ENCODE measurements around the gene PTK6.
"Not testable (repeated sequence)": the region's sequence is repeated elsewhere in the genome, so short reads cannot be mapped to it uniquely, and the experiment has no call there.

The PTK6 gene

DNA sequence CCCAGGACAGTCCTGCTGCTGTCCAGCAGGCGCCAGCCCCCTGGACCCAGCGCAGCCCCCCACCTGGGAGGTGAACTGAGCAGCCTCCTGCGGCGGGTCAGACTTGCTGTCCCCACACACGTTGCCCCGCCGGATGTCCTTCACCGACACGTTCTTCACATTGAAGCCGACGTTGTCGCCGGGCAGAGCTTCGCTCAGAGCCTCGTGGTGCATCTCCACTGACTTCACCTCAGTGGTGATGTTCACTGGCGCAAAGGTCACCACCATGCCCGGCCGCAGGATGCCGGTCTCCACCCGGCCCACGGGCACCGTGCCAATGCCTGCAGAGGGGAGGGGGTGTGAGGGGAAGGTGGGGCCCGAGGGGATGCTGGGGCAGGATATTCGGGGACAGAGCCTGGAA, 46.8 kb downstream of the PTK6 start:
- DNase-seq, result no peak

DNA sequence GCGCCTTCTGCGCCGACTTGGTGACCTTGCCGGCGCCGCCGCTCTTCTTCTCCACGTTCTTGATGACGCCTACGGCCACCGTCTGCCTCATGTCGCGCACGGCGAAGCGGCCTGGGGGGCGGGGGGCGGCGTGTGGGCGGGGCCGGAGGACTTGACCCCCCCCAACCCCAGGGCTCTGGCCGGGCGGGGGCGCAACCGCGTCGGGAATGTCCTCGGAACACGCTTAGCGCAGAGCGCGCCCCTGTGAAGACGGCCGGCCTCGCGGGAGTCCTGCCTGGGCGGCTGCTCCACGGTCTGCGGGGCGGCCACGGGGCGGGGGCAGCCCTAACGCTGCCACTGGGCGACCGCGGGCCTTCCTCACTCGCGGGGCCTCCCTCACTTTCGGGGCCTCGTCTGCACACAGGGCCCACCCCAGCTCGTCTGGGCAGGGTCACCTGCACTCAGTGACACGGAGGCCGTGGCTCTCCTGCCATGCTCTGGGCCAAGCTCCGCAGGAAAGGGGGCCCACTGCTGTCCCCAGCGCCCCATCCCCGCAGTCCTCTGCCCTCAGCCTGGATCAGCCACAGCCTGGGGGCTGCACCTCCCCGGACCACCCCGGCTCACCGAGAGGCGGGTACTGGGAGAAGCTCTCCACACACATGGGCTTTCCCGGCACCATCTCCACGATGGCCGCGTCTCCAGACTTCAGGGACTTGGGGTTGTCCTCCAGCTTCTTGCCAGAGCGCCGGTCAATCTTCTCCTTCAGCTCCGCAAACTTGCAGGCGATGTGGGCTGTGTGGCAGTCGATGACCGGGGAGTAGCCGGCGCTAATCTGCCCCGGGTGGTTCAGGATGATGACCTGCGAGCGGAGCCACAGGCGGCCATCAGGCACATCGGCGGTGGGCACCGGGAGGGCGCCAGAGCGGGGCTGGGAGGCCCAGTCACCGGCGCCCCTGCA, 48.6 kb downstream of the PTK6 start:
- DNase-seq, result no peak

- no peak for DNase-seq
These were observed 49.4 kb downstream of the PTK6 start for GRCh38 chr20:63487781-63488241.

DNA sequence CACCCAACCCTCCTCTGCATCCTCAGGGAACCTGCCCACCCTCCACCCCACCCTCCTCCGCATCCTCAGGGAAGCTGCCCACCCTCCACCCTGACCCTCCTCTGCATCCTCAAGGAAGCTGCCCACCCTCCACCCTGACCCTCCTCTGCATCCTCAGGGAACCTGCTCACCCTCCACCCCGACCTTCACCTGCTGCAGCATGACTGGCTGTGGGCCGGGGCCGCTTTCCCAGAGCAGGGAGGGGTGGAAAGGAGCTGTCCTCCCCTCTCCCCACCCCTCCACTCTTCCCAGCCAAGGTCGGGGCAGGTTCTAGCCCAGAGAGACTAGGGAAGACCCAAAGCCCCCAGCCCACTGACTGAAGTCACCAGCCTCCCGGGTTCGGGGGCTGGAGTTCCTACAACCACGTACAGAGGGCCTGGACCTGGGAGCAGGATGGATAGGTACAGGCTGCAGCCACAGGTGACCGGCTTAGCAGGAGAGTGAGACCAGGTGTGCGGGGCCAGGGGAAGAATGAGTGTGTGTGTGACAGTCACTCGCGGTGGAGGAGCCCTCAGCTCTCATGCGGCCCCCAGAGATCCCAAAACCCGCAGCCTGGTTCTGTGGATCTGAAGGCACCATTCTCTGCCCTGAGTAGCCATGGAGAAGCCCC, 49.9 kb downstream of the PTK6 start:
- DNase-seq, result no peak

DNA sequence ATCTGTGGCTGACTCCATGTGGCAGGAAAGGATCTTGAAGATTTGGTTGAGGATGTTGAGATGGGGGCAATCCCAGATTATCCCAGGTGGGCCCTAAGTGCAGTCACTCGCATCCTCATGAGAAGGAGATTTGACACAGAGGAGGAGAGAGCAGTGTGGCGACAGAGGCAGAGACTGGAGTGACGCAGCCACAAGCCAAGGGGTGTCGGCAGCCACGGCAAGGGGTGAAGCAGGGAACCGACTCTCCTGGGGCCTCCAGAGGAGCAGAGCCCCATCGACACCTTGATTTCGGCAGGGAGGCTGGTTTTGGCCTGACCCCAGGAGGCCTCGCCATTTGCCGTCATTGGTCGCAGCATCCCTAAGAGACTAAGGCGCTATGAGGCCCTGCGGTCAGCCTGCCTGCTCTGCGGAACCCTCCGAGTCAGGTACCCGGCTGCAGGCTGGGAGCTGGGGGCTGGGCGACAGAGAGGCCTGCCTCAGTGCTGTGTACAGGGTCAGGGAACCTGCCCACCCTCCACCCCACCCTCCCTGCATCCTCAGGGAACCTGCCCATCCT, 50.8 kb downstream of the PTK6 start:
- DNase-seq, result no peak

DNA sequence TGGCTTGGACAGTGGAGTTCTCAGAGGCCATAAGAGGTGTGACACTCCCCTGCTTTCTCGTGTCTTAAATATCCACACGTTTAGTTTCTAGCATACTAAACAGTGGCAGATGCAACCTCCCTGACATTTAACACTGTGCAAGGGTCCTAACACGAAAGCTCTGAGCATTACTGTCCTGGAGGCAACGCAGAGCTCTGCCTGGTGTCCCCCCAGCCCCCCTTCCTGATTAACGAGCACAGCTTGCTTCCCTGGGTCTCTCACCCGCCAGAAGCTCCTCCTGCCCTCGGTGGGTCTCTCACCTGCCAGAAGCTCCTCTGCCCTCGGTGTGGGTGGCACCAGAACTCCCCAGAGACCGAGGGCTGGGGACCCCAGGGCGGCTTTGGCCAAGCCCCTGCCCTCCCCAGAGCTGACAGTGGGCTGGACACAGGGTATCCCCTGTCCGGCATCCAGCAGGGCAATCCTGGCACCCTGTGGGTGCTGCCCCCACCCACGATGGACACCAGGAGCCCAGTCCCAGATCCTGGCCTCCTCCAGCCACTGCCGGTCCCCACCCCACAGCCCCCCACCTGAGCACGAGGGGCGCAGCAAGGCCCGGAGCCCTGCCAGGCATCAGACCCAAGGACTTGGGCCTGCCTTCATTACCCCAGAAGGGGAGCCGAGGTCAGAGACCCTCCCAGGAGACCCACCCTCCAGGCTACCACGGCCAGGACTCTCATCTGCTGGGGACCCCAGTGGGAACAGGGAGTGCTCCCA, 52.3 kb downstream of the PTK6 start:
- DNase-seq, result no peak

- DNase-seq, result no peak
These were observed 52.9 kb downstream of the PTK6 start for GRCh38 chr20:63484236-63484635.

- DNase-seq, result no peak
These were observed 53.3 kb downstream of the PTK6 start for GRCh38 chr20:63483834-63484233.

DNA sequence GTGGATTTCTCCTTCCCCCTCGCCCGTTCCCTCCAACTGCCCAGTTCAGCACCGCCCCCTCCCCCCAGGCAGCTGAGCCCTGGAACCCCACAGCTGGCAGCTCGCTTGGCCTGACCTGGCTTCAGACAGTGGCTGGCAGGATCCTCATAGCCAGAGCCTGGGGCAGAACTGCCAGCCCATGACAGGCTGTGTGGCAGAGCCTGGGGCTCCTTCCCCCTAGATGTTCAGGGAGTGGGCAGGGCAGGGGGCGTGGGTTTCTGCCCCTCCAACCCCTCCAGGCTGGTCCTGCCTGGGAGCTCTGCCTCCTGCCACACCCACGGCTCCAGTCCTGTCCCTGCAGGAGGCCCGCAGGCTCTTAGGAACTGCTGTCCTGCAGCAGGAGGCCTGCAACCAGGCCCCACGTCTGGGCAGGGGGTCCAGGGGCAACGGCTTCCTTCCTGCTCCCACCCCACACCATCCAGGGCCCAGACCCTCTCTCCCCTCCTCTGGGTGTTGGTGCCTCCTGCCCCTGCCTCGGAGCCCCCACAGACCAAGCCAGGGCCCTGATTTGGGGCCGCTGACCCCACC, 55.1 kb downstream of the PTK6 start:
- DNase-seq, result no peak

- DNase-seq, result no peak
These were observed 55.7 kb downstream of the PTK6 start for GRCh38 chr20:63481503-63481902.

GRCh38 chr20:63479695-63480419, 57.3 kb downstream of the PTK6 start:
- not testable (repeated sequence) for DNase-seq

DNA sequence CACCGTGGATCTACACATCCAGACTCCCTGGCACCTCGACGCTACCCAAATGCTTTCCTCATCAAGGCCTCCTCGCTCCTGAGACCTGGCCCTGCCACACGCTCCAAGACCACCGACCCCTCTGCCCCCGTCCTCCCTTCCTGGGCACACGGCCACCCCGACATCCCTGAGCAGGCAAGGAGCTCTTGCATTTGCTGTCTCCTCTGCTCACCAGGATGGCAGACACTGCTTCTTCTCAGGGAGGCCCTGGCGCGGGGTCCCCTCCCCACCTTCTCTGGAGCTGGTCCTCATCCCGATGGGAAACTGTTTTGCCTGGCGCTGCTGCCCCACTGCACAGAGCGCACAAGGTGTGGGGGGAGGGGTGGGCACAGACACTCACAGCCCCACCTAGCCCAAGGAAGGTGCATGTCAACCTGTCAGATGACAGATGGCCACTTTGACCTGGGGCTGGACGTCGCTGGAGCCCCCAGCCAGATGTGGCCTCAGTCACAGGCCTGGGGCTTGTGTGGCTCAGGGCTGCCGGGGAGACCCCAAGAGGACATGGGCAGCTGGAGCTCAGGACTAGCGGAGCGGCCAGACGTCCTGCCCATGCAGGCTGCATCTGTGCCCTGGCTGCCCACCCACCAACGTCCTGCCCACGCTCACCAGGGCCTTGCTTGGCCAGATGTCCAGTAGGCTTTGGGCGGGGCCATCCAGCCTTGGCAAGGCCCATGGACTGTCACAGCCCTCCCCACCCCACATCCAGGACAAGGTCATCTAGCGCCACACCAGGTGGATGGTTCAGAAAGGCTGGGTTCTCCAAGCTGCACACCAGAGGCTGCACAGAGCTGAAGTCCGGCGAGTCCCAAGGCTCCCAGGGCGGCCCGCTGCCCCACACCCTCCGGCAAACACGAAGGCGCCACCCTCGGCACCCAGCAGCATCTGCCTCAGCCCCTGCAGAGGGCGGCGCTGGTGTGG, 58.6 kb downstream of the PTK6 start:
- no peak for DNase-seq

Measured in KG1 (cell line).